Muscle of back (tissue), 13 donors: ENCODE measurements around the gene EMILIN3. TPM values are rescaled to one million over a fixed set of nuclear protein-coding genes. Genes with fewer than 3 reads are reported as not detected.

Experiments
- DNase-seq, 3 donors: peaks; one replicate each; pipeline versions ENCODE4 v3.0.0 to v3.0.0-alpha.2; 2013
- long read RNA-seq, 9 donors: transcript quantifications; one replicate each; lab custom pipeline, GENCODE V29; 2026
- polyA plus RNA-seq, 10 donors: library from polyadenylated mRNA; unstranded; fragments of 120-200 nt; gene quantifications; one replicate each; pipeline ENCODE4 v1.2.1, GENCODE V29; 2013; ENCODE audit not compliant: insufficient read length in 10 of 10

The EMILIN3 gene, protein sequence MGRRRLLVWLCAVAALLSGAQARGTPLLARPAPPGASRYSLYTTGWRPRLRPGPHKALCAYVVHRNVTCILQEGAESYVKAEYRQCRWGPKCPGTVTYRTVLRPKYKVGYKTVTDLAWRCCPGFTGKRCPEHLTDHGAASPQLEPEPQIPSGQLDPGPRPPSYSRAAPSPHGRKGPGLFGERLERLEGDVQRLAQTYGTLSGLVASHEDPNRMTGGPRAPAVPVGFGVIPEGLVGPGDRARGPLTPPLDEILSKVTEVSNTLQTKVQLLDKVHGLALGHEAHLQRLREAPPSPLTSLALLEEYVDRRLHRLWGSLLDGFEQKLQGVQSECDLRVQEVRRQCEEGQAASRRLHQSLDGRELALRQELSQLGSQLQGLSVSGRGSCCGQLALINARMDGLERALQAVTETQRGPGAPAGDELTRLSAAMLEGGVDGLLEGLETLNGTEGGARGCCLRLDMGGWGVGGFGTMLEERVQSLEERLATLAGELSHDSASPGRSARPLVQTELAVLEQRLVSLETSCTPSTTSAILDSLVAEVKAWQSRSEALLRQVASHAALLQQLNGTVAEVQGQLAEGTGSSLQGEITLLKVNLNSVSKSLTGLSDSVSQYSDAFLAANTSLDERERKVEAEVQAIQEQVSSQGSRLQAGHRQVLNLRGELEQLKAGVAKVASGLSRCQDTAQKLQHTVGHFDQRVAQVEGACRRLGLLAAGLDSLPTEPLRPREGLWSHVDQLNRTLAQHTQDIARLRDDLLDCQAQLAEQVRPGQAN
- 10 to 100 TPM; 22.0 to 49.8 (median 35.2) TPM for polyA plus RNA-seq
- long read RNA-seq, donor 1, transcript EMILIN3-201 (4 exons, 3,796 nt) = major isoform, 7 of 12 reads
- long read RNA-seq, donor 1, partial matches to known transcripts = 5 of 12 reads
- long read RNA-seq, donor 1, other reads (novel, unspliced or antisense) = 0 of 12 reads
- long read RNA-seq, donor 2, transcript EMILIN3-201 (4 exons, 3,796 nt) = major isoform, 6 of 6 reads
- long read RNA-seq, donor 2, partial matches to known transcripts = 0 of 6 reads
- long read RNA-seq, donor 2, other reads (novel, unspliced or antisense) = 0 of 6 reads
- long read RNA-seq, donor 3 = 0 reads
- long read RNA-seq, donor 4, partial matches to known transcripts = 0 of 4 reads
- long read RNA-seq, donor 4, other reads (novel, unspliced or antisense) = 0 of 4 reads
- long read RNA-seq, donor 5, partial matches to known transcripts = 0 of 4 reads
- long read RNA-seq, donor 5, other reads (novel, unspliced or antisense) = 0 of 4 reads
- long read RNA-seq, donor 6, transcript EMILIN3-201 (4 exons, 3,796 nt) = major isoform, 10 of 33 reads
- long read RNA-seq, donor 6, partial matches to known transcripts = 23 of 33 reads
- long read RNA-seq, donor 6, other reads (novel, unspliced or antisense) = 0 of 33 reads
- long read RNA-seq, donor 7, transcript EMILIN3-201 (4 exons, 3,796 nt) = major isoform, 7 of 7 reads
- long read RNA-seq, donor 7, partial matches to known transcripts = 0 of 7 reads
- long read RNA-seq, donor 7, other reads (novel, unspliced or antisense) = 0 of 7 reads
- long read RNA-seq, donor 8, transcript EMILIN3-201 (4 exons, 3,796 nt) = major isoform, 6 of 11 reads
- long read RNA-seq, donor 8, partial matches to known transcripts = 5 of 11 reads
- long read RNA-seq, donor 8, other reads (novel, unspliced or antisense) = 0 of 11 reads
- long read RNA-seq, donor 9, partial matches to known transcripts = 0 of 1 reads
- long read RNA-seq, donor 9, other reads (novel, unspliced or antisense) = 0 of 1 reads

DNA sequence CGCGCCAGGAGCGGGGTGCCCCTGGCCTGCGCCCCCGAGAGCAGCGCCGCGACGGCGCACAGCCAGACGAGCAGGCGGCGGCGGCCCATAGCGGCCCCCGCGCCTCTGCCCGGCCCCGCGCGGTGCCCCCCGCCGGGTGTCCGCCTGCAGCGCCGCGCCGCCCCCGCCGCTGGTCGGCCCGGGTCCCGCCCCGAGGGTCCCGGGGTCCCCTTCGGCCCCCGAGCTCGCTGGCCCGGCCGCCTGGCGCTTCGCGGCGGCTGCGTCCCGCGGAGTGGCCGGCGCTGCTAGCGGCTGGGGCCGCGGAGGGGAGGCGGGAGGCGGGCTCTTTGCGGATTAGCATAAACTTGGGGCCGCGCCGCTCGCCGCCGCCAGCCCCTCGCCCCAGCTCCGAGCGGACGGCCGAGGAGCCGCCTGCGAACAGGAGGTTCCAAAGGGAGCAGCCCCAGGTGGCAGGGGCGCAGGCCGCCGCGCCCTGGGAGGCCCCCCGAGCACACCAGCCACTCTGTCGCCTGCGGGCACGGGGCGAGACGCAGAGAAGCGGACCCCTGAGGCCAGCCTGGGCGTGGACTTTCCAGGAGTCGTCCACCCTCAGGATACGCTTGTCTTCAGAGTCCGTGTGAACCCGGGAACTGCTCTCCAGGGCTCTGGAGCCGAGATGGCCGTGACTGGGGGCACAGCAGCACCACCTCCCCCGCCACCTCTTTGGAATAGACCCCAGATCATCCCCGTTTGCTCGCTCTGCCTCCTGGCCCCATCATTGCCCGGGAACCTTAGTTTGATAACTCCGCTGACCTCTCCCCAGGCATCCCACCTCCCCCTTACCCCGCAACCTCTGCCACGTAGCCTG, at the start of gene EMILIN3:
Gene EMILIN3, minus strand, starts transcription at position 273 of the 847 bp plus-strand sequence. Its CDS starts 184 bp downstream, at position 89.
- peak in 2 of 3 donors; percentile 51 to 83 for DNase-seq

DNA sequence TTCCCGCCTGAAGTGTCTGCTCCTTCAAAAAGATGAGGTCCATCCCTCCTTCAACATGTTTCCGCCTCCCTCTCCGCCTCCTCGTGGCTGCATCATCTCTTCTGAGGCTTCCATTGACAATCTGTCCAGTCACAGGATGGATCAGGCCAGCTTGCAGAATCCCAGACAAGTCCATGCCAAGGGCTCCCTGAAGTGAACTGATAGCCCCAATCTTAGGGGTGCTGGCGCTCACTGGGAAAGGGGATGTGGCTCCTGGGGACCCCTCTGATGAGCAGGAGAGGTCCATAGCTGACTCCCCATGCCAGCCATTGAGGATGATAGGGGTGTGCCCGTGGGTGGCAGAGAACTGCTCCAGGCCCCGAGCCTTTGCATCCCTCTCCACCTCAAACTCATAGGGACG, 48.6 kb upstream of the EMILIN3 start:
- DNase-seq = no peak

DNA sequence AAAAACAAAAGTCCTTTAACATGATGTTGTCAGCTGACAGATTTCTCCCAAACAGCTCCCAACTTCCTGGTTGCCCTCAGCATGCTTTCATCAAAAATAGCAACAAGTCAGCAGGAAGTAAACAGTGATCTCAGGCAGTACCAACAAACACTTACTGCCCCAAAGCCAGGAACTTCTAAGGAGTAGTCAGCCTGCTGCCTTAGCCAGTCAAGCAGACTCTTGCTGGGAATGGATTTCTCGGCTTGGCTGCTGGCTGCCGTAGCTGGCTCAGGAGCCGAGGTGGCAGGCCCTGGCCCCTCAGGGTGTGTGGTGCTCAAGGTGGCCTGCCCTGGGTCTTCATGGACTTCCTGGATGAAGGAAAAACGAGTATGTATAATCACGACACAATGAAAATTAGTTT, 46.6 kb upstream of the EMILIN3 start:
- DNase-seq = no peak

DNA sequence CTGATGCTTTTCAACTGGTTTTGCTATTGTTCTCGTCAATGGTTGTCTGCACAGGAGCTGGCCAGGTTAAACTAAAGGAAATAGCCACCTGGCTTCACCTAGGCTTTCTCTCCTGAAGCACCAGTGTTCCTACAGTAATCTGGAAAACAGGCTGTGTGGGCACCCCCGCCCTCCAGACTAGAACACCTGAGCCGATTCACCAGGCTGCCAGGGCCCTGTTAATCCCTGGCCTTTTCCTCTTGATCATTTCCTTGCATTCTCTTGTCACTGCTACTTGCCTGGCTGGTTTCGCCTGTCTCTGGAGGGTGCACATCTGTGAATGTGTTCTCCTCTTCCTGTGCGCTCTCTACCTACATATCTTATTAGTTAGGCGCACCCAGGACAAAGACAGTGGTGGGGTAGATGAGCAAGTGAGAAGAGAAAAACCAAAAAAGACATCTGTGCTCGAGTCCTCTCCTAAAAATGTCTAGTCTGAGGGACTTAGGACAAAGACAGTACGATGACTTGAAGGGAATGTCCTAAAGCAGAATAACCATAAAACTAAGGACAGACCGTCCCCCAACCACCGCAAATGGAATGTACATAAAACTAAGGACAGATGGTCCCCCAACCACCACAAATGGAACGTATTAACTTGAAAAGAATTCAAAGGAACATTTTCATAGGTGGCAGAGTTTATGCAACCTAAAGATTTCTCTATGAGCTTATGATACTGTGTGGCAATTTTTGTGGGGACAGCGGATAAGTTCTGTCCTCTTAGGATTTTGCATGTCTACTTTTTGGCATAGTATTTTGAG, 45.9 kb upstream of the EMILIN3 start:
- no peak for DNase-seq

DNA sequence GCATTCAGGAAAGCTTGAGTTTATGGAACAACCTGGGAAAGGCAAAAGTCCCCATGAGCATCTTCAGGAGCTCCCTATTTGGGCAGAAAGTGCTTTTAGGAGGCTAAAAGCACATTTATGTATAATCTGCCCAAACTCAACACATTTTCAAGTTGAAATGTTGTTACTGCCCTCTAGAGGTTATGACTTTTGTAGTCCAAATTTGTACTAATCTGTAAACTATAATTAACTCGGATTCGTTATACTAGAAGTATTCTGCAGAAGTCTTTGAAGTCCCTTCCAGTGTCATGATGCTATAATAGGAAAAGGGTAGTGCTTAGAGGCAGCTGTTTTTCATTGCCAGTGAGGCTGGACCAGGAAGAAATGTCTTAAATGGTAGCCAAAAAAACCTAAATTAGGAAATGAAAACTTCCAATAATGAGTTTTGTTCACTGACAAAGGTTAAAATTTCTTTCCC, 44.8 kb upstream of the EMILIN3 start:
- DNase-seq = peak in 2 of 3 donors; percentile 44 to 75

DNA sequence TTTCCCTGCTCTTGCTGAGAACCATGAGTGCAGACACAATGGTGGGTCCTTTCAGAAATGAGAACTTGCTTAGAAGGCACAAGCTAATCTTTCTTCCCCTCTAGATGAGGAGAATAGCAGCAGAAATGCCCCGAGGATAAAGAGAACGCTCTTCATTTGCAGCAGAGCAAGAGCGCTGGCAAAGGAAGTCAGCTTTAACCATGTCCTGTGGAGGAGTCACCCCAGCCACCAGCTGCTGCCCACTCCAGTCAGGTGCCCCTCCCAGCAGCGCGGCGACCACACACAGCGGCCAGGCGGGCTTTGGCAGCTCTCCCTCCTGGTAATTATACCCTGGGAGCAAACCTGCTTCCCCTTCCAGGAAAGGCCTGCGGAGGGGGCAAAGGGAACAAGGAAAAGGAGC, 42.4 kb upstream of the EMILIN3 start:
- DNase-seq = peak in 1 of 3 donors; percentile 56

DNA sequence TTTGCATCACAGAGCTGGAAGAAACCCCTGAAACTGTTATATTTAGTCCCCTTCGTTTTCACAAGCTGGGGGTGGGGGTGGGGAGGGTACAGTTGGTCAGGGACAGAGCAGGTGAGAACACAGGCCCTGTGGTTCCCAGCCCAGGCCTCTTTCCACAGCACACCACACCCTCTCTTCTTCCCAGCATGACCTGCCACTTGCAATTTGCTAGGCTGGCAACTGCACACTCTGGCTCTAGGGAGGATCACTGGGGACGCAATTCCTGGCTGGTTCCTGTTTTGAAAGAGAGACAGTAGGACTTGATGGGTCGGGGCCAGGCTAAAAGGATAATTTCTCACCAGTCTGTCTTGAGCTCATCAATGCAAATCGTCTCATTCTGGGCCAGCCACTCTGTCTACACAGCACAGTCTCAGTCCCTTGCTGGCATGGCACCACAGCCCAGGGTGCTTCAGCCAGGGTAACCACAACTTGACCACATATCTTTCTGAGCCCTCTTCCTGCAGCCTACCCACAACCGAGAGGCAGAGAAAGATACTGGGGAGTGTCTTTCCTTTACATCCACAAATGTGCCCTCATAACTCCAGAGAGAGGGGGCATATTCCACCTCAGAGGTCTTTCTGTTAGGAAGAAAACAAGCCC, 41.7 kb upstream of the EMILIN3 start:
- DNase-seq = no peak

DNA sequence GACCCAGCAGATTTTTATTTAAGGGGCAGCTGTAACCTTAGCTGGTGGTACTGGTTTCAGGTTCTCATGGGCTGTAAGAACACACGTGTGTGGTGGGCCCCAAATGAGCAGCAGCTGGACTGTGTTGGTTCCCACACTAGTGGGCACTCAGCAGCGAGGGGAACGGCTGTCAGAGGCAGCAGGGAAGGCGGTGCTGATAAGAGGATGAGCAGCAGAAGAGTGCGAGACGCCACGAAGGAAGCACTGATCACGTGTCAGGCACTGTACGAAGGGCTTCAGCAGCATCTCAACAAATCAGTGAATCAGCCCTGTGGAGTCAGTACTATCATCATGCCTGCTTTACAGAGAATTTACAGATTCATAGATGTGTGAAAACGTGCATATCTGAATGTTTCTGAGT, 41.0 kb upstream of the EMILIN3 start:
- no peak for DNase-seq

DNA sequence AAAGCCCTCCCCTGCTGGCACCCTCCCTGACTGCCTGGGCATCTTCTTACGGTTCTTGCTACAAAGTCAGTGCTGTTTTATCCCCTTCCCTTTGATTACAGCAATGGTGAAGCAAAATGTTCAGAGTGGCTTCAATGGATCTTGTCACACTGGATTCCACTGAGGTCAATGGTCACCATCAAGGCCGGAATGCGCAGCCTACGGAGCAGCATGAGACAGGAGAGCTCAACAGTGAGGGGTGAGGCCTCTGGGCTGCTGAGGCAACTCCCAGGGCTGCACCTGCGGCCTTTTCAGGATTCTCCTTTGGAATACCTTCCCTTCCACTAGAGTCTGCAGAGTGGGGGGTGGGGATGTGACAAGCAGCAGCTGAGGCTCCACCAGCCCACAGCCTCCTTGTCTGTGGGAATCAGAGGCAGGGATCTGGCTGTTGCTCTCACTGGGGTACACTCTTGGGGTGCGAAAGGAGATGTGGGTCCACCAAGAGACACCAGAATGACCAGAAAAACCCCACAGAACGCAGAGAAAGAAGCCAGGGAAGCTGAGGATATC, 40.4 kb upstream of the EMILIN3 start:
- DNase-seq = no peak

DNA sequence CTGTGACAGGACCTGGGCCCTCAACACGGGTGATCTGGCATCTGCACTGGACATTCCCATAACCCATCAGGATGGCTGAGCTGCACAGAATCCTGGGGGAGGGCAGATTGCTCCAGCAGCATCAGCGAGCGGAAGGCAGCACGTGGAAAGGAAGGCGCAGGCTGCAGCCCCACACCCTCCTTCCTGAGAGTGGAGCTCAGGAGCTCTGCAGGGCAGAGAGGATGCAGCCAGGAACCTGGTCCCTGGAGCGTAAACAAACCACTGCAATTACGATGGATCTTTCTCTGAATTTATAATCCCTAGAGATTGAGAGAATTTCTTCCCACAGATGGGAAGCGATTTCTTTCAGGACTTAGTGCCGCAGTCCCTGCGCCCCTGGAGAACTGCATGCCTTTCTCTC, 39.7 kb upstream of the EMILIN3 start:
- DNase-seq = peak in 1 of 3 donors; percentile 36

DNA sequence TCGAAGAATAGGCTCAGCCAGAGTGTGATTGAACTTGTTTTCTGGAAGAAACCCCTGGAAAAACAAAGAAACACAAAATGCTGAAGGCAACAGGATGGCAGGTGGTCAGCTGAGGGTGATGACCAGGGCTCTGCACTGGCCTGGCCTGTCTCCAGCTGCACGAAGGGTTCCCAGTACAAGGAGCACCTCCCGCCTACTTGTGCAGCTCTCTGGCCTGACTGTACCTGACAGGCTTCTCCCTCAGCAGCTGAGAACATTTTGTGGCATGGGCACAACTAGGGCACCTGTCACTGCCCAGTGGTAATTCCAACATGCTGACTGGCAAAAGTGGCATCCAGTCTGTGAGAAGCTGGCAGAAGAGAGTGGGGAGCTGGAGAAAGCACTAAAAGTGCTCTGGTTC, 38.8 kb upstream of the EMILIN3 start:
- no peak for DNase-seq

DNA sequence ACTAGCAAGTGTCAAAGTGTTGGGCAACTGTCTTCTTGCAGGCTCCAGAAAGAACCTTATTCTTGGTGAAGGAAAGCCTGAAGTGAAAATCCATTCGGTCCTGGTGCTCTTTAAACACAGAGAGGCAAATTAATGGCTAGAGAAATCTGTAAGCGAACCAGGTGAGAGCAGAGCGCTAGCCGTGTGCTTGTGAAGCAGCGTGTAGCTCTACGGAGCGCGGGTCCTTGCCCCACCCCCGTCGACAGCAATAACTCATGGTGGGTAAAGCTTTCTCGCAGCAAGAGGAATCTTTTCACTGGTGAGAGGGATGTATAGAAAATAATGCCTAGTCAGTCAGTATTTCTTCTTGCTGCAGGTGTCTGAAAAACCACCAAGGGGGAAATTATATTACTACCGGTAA, 37.0 kb upstream of the EMILIN3 start:
- DNase-seq = no peak

DNA sequence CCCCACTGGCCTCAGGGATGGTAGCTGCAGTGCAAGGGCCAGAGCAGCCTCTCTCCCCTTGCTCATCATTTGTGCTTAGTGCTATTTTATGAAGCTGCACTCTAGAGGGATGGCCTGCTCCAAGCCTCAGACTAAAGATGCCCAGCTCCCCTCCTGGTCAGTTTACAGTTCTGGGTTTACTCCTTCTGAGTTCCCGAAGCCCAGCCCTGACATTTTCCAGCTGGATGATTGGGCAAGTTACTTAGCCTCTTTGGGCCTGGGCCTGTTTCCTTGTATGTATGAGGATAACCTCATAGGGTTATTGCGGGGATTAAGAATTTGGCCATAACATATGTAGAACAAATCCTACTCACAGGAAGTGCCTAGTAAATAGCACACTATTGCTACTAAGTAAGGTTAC, 31.8 kb upstream of the EMILIN3 start:
- peak in 2 of 3 donors; percentile 55 to 85 for DNase-seq

DNA sequence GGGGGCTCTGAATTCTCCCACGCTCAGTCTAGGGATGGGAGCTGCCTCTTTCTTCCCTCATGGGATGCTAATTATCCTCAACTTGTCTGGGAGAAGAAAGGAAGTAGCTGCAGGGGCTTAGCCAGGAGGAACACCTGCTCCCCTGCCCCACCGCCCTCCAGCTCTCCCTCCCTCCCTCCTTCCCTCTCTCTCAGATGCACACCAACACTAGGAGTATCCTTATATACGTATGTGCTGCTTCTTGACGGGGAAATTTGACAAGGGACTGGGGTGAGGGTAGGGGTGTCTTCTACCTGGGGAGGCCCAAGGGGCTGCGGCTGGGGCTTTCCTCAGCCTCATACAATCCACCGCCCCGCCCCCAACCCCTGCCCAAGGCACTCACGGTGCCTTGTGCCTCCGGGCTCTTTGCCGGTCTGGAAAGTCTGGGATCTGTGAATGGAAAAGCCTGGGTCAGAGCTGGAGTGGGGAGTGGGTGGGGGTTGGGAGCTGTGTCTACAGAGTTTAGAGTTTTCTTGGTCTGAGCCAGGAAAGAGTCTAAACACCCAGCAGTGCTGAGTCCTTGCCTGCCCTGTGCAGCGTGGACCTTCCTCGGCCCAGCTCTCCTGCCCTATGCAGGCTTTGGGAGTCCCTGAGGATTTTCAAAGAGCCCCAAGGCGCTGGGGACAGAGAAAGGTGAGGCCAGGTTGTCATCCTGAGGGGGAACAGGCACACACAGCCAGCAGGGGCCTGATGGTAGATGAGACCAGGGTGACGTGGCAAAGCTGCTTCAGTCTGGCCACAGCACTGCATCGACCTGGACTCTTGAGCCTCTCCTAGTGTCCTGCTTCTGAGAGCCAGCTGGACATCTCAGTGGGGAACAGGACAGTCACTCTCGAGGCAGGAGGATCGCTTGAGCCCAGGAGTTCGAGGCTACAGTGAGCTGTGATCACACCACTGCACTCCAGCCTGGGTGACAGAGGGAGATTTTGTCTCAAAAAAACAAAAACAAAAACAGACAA, 29.3 kb upstream of the EMILIN3 start:
- peak in 2 of 3 donors; percentile 80 to 88 for DNase-seq

DNA sequence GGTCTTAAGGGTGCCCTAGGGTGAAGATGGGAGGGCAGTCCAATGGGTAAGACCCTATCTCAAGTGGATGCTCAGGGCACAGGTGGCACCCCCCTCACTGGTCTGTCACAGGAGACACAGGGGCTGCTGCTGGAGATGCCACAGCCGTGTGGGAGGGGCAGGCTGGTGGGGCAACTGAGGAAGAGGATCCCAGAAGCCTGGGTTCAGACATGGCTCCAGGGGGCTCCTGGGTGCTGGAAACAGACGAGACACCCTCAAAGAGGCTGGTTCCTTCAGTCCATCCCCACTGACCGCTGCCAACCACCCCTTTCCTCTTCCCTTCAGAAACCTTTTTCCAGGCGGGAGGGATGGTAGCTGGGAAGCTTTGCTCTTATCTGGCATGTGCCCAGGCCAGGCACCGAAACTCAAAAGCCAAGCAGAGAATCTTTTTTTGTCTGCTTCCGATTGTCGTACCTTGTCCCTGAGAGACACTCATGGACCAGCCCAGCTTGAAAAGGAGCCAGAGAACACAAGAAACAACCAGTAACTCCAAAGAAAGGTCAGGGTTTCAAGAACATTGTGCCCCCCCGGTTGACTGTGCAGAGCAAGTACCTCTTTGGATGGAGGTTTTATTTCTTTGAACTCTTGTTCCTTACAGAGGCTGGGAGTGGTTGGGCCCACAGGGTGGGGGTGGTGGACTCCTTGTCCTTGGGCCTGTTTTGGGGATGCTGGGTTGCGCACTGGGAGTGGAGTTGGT, 28.5 kb upstream of the EMILIN3 start:
- peak in 1 of 3 donors; percentile 54 for DNase-seq

DNA sequence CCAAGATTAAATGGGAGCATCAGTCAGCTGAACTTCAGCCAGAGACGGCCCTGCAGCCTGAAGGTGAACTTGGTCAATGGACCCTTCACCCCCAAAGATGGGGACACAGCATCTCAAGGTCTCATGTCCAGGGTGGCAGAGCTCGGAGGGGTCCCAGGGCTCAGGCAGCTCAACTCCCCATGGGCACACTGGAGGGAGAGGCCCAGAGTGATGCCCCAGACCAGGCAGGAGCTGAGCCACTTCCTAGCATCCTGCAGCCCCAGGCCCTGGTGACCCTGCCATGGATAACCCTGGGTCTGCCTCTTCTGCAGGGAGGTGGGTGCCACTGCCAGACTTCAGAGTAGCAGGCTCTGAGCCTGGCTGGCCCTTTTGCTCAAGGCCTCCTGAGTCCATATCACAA, 27.5 kb upstream of the EMILIN3 start:
- peak in 1 of 3 donors; percentile 29 for DNase-seq
